ENCODE measurements around the gene FTCD.

FTCD gene

DNA sequence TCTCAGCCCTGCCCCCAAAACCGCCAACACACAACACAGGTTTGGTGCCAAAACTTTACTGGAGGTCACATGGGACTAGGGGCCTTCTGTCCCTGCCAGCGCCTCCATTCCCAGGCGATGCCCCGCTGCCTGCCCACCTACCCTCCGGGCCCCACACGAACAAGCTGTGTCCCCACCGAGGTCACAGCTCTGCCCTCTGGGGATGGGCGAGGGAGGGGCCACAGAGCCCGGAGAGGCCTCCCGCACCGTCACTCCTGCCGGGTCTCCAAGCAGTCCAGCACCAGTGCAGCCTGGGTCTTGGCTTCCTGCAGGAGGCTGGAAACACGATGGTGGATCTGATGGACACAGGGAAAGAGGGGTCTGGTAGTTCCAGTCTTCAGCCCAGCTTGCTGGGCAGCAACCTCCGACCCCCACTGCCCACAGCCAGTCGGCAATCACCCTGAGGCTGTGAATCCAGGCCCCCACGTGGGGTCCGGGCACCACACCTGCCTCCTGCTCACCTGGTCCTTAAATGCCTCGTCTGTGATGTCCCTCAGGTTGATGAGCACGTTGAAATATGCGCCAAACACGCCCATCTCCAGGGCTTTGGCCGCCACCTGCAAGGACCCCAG lies 18.5 kb downstream of the FTCD start:
- no peak for DNase-seq

DNA sequence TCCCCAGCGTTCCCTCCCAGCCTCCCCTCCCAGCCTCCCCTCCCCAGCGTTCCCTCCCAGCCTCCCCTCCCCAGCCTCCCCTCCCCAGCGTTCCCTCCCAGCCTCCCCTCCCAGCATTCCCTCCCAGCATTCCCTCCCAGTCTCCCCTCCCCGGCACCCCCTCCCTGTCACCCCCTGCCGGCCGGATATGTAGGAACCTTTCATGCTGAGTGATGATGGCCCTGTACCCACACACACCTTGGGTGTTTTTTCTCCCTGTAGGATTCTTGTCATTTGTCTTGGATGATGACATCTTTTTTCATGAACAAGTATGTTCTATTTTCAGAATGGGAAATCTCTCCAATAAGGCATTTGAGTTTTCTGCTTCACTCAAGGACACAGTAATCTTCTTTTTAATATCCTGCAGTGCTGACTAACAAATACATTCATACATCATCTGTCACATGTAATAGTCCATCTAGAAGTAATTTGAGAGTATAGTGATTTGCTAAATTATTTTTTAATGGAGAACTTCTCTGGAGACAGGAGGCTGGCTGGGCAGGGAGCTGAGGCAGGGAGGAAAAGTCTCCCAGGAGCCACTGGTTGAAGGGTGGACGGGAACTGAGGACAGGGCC lies 19.5 kb downstream of the FTCD start:
- no peak for DNase-seq

DNA sequence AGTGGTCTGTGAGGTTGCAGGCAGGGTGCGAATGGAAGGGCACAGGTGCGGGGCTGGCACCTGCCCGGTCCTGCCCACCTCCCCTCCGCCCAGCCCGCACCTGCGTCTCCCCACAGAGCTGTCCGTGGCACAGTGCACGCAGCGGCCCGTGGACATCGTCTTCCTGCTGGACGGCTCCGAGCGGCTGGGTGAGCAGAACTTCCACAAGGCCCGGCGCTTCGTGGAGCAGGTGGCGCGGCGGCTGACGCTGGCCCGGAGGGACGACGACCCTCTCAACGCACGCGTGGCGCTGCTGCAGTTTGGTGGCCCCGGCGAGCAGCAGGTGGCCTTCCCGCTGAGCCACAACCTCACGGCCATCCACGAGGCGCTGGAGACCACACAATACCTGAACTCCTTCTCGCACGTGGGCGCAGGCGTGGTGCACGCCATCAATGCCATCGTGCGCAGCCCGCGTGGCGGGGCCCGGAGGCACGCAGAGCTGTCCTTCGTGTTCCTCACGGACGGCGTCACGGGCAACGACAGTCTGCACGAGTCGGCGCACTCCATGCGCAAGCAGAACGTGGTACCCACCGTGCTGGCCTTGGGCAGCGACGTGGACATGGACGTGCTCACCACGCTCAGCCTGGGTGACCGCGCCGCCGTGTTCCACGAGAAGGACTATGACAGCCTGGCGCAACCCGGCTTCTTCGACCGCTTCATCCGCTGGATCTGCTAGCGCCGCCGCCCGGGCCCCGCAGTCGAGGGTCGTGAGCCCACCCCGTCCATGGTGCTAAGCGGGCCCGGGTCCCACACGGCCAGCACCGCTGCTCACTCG lies 23.3 kb downstream of the FTCD start:
- DNase-seq = no peak

- no peak for DNase-seq
Observed at GRCh38 chr21:46131588-46131837, 23.9 kb downstream of the FTCD start.

DNA sequence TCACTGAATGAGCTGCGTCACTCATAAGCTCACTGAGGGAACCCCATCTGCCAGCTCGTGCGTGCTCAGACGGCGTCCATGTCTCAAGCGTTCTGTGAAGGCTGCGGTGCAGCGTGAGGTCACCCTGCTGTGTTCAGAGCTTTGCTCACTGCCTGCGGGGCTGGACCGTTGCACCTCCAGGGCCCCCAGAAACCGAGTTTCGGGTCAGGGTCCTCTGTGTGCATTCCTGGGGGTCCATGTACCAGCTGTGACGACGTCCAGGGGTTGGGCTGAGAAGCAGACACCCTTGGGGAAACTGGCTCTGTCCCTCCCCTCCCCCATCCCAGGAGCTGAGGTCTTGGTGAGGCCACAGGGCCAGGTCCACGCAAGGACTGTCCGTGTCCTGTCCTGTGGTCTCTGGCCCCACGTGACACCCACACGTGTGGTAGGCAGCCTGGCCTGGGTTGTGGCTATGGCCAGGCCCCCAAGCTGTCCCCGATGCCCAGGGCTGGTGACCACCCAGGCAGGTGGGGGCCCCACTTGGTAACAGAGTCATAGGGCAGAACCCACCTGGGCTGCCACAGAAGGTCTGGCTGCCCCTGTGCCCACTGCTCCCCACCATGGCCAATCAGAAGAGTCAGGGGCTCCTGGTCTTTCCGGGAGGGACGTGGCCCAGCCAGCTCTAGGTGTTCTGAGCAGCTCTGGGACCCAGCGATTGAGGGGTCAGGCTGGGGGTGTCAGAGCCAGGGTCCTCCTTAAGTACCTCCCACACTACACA lies 24.4 kb downstream of the FTCD start:
- no peak for DNase-seq

GRCh38 chr21:46129846-46130651 lies 25.3 kb downstream of the FTCD start:
- no peak for DNase-seq

- DNase-seq = no peak
Observed at GRCh38 chr21:46128933-46129571, 26.3 kb downstream of the FTCD start.

GRCh38 chr21:46128106-46128932 lies 27.1 kb downstream of the FTCD start:
- no peak for DNase-seq

GRCh38 chr21:46127239-46128105 lies 27.9 kb downstream of the FTCD start:
- no peak for DNase-seq

- no peak for DNase-seq
Observed at GRCh38 chr21:46126309-46127238, 28.8 kb downstream of the FTCD start.

GRCh38 chr21:46125846-46126301 lies 29.5 kb downstream of the FTCD start:
- no peak for DNase-seq

GRCh38 chr21:46124926-46125845 lies 30.2 kb downstream of the FTCD start:
- DNase-seq = no peak

DNA sequence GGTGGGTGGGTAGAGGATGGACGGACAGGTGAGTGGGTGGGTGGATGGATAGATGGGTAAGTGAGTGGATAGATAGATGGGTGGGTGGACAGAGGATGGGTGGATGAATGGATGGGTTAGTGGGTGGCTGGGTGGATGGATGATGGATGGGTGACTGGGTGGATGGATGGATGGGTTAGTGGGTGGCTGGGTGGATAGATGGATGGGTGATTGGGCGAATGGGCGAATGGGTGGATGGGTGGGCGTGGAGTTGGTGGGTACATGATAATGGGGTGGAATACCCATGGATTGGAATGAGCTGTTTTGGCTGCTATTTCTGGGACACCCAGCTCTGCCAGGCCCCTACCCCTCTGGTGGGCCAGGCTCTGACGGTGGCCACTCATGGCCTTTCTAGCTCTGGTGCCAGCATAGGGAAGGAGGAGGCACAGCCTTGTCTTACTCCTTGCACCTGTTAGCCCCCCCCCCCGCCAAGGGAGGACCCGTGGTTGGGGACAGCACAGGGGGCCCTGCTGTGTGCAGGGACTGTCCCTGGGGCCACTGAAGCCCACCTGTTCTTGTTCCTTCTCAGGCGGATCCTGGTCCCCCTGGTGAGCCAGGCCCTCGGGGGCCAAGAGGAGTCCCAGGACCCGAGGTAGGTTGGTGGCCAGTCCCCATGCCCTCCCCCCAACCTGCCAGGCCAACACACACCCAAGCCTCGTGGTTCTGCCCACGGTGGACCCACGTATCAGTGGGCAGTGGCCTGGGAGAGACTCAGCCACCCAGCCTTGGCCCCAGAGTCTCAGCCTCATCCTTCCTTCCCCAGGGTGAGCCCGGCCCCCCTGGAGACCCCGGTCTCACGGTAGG lies 31.1 kb downstream of the FTCD start:
- DNase-seq = no peak

DNA sequence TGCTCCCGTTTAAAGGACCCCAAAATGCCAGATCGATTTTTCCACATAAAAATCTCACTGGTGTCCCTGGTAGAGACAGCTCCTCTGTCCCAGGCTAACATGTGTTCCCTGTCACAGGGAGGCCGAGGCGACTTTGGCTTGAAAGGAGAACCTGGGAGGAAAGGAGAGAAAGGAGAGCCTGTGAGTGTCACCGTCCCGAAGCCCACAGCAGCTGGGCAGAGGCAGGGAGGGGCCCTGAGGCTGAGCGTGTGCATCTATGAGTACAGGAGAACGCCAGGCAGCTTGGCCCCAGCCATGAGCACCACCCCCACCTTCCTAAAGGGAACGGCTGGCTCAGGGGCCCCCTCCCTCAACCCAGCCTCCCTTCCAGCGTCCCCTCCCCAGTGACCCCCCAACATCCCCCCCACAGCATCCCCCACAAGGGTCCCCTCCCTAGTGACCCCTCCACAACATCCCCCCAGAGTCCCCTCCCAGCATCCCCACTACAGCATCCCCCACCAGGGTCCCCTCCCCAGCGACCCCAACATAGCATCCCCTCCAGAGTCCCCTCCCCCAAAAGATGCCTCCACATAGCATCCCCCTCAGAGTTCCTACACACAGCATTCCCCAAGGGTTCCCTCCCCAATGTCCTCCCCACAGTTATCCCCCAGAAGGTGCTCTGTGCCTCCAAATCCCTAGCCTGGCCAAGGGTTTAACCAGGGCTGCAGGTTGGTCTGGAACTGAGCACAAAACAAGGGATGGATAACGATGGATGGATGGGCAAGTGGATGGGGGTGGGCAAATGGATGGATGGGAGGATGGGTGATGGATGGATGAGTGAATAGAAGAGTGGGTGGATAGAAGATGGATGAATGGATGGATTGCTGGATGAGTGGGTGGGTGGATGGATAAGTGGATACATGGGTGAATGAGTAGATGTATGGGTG lies 32.4 kb downstream of the FTCD start:
- no peak for DNase-seq

GRCh38 chr21:46122237-46122671 lies 33.1 kb downstream of the FTCD start:
- DNase-seq = no peak
